ENCODE results near the gene TOP3A. TPM values are rescaled to one million over a fixed set of nuclear protein-coding genes. Genes with fewer than 3 reads are reported as not detected.

The TOP3A gene
- total RNA-seq, 1 experiment from 2014 or later: 73.7 TPM

GRCh38 chr17:18259621-18260331 lies 55.0 kb downstream of the TOP3A start:
- Mint-ChIP-seq H3K27ac (ENCODE audit: unreplicated experiment) (peak overlapping the region; percentile 96), H3K9me3 (ENCODE audit: unreplicated experiment) (no peaks in the 10 kb centered on the region), H3K36me3 (ENCODE audit: insufficient read depth, unreplicated experiment) (peaks cover 40% of the 10 kb centered on the region), H3K27me3 (ENCODE audit: insufficient read depth, unreplicated experiment) (no peaks in the 10 kb centered on the region), H3K4me1 (ENCODE audit: low read depth, unreplicated experiment) (peaks cover 4% of the 10 kb centered on the region), H3K4me3 (ENCODE audit: unreplicated experiment) (peak overlapping the region; percentile 80)
- Histone ChIP-seq H3K4me3 (ENCODE audit: low read depth, low read length) (peak overlapping the region; percentile 87), H3K27me3 (replicated peaks; ENCODE audit: control insufficient read depth, insufficient read depth, low read length) (no peaks in the 10 kb centered on the region), H3K4me1 (peaks cover 31% of the 10 kb centered on the region), H3K36me3 (ENCODE audit: control insufficient read depth, insufficient read depth, low read length) (peaks cover 1% of the 10 kb centered on the region; the same call in 1 of the 2 replicates), H3K9me3 (no peaks in the 10 kb centered on the region)
- BruUV-seq (replicated peaks): no TSS peak
- TF ChIP-seq, protein P1, sequence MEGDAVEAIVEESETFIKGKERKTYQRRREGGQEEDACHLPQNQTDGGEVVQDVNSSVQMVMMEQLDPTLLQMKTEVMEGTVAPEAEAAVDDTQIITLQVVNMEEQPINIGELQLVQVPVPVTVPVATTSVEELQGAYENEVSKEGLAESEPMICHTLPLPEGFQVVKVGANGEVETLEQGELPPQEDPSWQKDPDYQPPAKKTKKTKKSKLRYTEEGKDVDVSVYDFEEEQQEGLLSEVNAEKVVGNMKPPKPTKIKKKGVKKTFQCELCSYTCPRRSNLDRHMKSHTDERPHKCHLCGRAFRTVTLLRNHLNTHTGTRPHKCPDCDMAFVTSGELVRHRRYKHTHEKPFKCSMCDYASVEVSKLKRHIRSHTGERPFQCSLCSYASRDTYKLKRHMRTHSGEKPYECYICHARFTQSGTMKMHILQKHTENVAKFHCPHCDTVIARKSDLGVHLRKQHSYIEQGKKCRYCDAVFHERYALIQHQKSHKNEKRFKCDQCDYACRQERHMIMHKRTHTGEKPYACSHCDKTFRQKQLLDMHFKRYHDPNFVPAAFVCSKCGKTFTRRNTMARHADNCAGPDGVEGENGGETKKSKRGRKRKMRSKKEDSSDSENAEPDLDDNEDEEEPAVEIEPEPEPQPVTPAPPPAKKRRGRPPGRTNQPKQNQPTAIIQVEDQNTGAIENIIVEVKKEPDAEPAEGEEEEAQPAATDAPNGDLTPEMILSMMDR (IDR thresholded peaks at IDR 0.05; ENCODE audit: insufficient read depth in 1 of 2, low read depth in 1 of 2, low read length in 1 of 2, severe bottlenecking in 1 of 2, unreplicated experiment in 1 of 2): no peak
- ChIA-PET POLR2A (no interaction called here), CTCF (no interaction called here)
- intact Hi-C loops (cut with micrococcal nuclease; ENCODE audit: unreplicated experiment): loop anchor here (1.0 to 5.0 kb wide), 2 partner anchors 56 to 77 kb away; partner anchors contain the start of genes ALKBH5 and SMCR8
- DNase-seq: peak; percentile 45 to 73

DNA sequence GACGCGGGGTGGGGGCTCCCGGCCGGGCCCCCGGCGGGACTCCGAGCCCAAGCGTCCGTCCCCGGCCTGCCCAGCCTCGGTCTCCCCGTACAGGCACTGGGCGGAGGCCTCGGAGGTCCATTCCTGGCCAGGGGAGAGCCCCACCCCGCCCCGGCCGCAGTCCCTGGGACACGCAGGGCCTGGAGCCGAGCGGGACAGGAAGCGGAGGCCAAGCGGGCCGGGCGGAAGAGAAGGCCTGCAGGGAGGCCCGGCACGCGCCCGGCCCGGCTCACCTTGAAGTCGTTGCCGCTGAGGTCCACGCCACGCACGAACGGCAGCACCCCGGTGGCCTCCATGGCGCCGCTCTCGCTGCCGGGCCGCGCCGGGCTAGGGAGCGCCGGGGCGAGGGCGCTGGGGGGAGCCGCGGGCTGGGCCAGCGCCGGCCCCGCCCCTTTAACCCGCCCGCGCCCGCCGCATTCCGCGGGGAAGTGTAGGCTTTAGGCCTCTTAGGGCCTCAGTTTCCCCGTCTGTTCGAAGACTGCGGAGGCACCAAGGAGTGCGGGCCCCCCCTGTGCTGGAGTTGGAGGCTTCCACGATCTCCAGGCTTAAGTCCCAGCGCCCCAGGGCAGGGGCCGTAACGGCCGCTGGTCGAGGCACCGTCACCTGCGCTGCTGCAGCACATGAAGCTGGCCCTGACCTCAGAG lies 56.3 kb downstream of the TOP3A start, which contains the start of gene FLII:
Gene FLII, minus strand, starts transcription at position 383 of the 683 bp plus-strand sequence. Its CDS starts 48 bp downstream, at position 335.
- intact Hi-C loops (cut with micrococcal nuclease; ENCODE audit: unreplicated experiment): loop anchor here (1.0 to 5.0 kb wide), 2 partner anchors 10 to 76 kb away; partner anchors contain the start of gene ALKBH5
- CTCF ChIA-PET: interaction anchor here (0.5 kb wide), 1 partner anchor 286 kb away, joined by 3 read pairs; the partner anchor contains the start of gene TOM1L2
- peaks cover 3% of the 10 kb centered on the region for H3K36me3 ChIP-seq (ENCODE audit: control insufficient read depth, insufficient read depth, low read length)

More for the DNA sequence above, 56.3 kb downstream of the TOP3A start, which contains the start of gene FLII:
- H3K9me3 ChIP-seq: no peaks in the 10 kb centered on the region
- POLR2A ChIA-PET: interaction anchor here (0.6 to 0.8 kb wide), 2 partner anchors 9 to 56 kb away, joined by 3 to 4 read pairs; partner anchors contain the start of gene TOP3A
- Mint-ChIP-seq H3K4me1 (ENCODE audit: low read depth, unreplicated experiment) (peaks cover 4% of the 10 kb centered on the region), H3K27me3 (ENCODE audit: insufficient read depth, unreplicated experiment) (no peaks in the 10 kb centered on the region), H3K4me3 (ENCODE audit: unreplicated experiment) (peak within 1 kb of the TSS; percentile 95), H3K36me3 (ENCODE audit: insufficient read depth, unreplicated experiment) (peaks cover 52% of the 10 kb centered on the region), H3K9me3 (ENCODE audit: unreplicated experiment) (no peaks in the 10 kb centered on the region), H3K27ac (ENCODE audit: unreplicated experiment) (peak within 1 kb of the TSS; percentile 96)
- TF ChIP-seq, protein P1 (IDR thresholded peaks at IDR 0.05; ENCODE audit: insufficient read depth in 1 of 2, low read depth in 1 of 2, low read length in 1 of 2, severe bottlenecking in 1 of 2, unreplicated experiment in 1 of 2): no peak
- no TSS peak for BruUV-seq (replicated peaks)
- peaks cover 31% of the 10 kb centered on the region for H3K4me1 ChIP-seq
- H3K4me3 ChIP-seq (ENCODE audit: low read depth, low read length): peak within 1 kb of the TSS; percentile 91
- no peaks in the 10 kb centered on the region for H3K27me3 ChIP-seq (replicated peaks; ENCODE audit: control insufficient read depth, insufficient read depth, low read length)
- peak; percentile 69 to 74 for DNase-seq

Measured in Caco-2 (cell line).